Heart right ventricle (tissue), 16 donors: ENCODE measurements around the gene POMT1. TPM values are rescaled to one million over a fixed set of nuclear protein-coding genes. Genes with fewer than 3 reads are reported as not detected.

Experiments used
- ATAC-seq, 8 donors: fragments of 200-7000 bp; cut with Tn5 transposase; one replicate each; pipeline ENCODE4 v1.9.1; 2020; ENCODE audit warnings: mild to moderate bottlenecking in 8 of 8, moderate library complexity in 8 of 8, moderate number of reproducible peaks in 1 of 8
- DNase-seq, 2 donors: peaks; one replicate each; pipeline ENCODE4 v3.0.0-alpha.2; 2020
- H3K27ac ChIP-seq, 10 donors: fragments of 200-600 bp; sonication (generic) in 2 of 10; one replicate each; pipeline versions ENCODE4 v1.5.0 to v1.8.0; 2020 to 2022; ENCODE audit warnings: mild to moderate bottlenecking in 3 of 10
- H3K27me3 ChIP-seq, 7 donors: fragments of 200-600 bp; one replicate each; pipeline ENCODE4 v1.8.0; 2021 to 2022; ENCODE audit warnings: mild to moderate bottlenecking in 2 of 7
- H3K36me3 ChIP-seq, 9 donors: fragments of 200-600 bp; sonication (generic) in 1 of 9; one replicate each; pipeline versions ENCODE4 v1.5.0 to v1.8.0; 2020 to 2022; ENCODE audit warnings: mild to moderate bottlenecking in 2 of 9
- H3K4me1 ChIP-seq, 9 donors: fragments of 200-600 bp; sonication (generic) in 1 of 9; one replicate each; pipeline versions ENCODE4 v1.5.0 to v1.8.0; 2020 to 2022; ENCODE audit warnings: mild to moderate bottlenecking in 4 of 9
- H3K4me3 ChIP-seq, 10 donors: fragments of 200-600 bp; sonication (generic) in 2 of 10; one replicate each; pipeline versions ENCODE4 v1.5.0 to v1.8.0; 2020 to 2022; ENCODE audit warnings: mild to moderate bottlenecking in 7 of 10, moderate library complexity in 2 of 10
- H3K9me3 ChIP-seq, 11 donors: fragments of 200-600 bp in 10 of 11; sonication (generic) in 2 of 11; one replicate each; pipeline versions ENCODE4 v1.5.0 to v1.8.0; 2013 to 2022; ENCODE audit warnings: mild to moderate bottlenecking in 2 of 11, control low read depth in 1 of 11, moderate library complexity in 1 of 11
- WGBS, 2 donors: extraction: QIAGEN DNeasy Blood & Tissue Kit; methylation state at CpG; one replicate each; pipeline ENCODE4 v1.1.7; 2013; ENCODE audit warnings: inconsistent platforms in 1 of 2; 5-methylcytosine and 5-hydroxymethylcytosine counted together
- intact Hi-C, 10 donors: fragments of 100-400 bp; cut with DNase I; formaldehyde crosslinking; loops; one replicate each; pipeline versions ENCODE4 v1.11.1 to v1.14.2; 2022
- polyA plus RNA-seq, 2 donors: library from polyadenylated mRNA; stranded (reverse); fragments of 200-250 nt; gene quantifications; one replicate each; pipeline ENCODE4 v1.2.3, GENCODE V29; 2013
- total RNA-seq, 10 donors: library from RNA; stranded (reverse); fragmentation: NEBNext Ultra II Directional in 3 of 10; extraction: Animal tissue kit (Norgen Biotek cat#: 25700) in 3 of 10; gene quantifications; one replicate each; pipeline versions ENCODE4 v1.2.1 to v1.2.4, GENCODE V29; 2021 to 2023
- TF ChIP-seq, protein P1 (sequence below), 9 donors: fragments of 200-600 bp; sonication (generic) in 2 of 9; IDR thresholded peaks; one replicate each; pipeline versions ENCODE4 v1.5.0 to v1.8.0; 2021 to 2022; ENCODE audit warnings: antibody characterized with exemption in 9 of 9, mild to moderate bottlenecking in 5 of 9, moderate library complexity in 1 of 9
- donor health status: Arrhythmogenic right ventricular cardiomyopathy.
- donor health status: ischemic (EF 13 %, LVEDD 7.1; RV severe dilation, severe dysfunction).
- donor health status: healthy with polysubstance abuse.
- donor health status: DM: no; HTN: yes; CAD: no.
- donor health status: DM: no; HTN: no; CAD: no.
- donor health status: ischemic (EF 25% LVEDD 6.9; RV normal size, moderate dysfunction).
- donor health status: ischemic (EF 25% LVEDD 5.7; RV mildly dilated, moderate dysfunction).
- donor health status: healthy.
- donor health status: DM: yes; HTN: yes; CAD: no.
- donor health status: Ischemic cardiomyopathy.
- donor health status: ischemic (EF 35%, LVEDD 5.7; RV mildly dilated, moderate dysfunction).
- donor health status: nonischemic (EF 11% LVEDD 7.7; RV severe dilation, severe dysfunction).
- donor health status: DM: yes; HTN: yes; CAD: no.
- donor health status: PGD.
- donor health status: ischemic (EF 29% LVEDD 5.4; RV normal size, mild dysfunction).
- donor health status: nonischemic (EF 23%, LVEDD 6.1; RV moderate dilation, normal function).

The POMT1 gene
- total and polyA plus RNA-seq, 12 donors, result 17.0 to 34.1 (median 21.2) TPM

- TF ChIP-seq, protein P1, sequence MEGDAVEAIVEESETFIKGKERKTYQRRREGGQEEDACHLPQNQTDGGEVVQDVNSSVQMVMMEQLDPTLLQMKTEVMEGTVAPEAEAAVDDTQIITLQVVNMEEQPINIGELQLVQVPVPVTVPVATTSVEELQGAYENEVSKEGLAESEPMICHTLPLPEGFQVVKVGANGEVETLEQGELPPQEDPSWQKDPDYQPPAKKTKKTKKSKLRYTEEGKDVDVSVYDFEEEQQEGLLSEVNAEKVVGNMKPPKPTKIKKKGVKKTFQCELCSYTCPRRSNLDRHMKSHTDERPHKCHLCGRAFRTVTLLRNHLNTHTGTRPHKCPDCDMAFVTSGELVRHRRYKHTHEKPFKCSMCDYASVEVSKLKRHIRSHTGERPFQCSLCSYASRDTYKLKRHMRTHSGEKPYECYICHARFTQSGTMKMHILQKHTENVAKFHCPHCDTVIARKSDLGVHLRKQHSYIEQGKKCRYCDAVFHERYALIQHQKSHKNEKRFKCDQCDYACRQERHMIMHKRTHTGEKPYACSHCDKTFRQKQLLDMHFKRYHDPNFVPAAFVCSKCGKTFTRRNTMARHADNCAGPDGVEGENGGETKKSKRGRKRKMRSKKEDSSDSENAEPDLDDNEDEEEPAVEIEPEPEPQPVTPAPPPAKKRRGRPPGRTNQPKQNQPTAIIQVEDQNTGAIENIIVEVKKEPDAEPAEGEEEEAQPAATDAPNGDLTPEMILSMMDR (IDR thresholded peaks at IDR 0.05), result no peak
- Histone ChIP-seq H3K9me3 (no peaks in the 10 kb centered on the region), H3K4me3 (no peak overlapping the region), H3K27ac (no peak overlapping the region), H3K36me3 (peaks cover 0 to 100% (median 81%) of the 10 kb centered on the region in 9 donors), H3K4me1 (peaks cover 2 to 55% (median 24%) of the 10 kb centered on the region in 9 donors), H3K27me3 (no peaks in the 10 kb centered on the region)
- no peak for DNase-seq
- no peak for ATAC-seq
- whole genome bisulfite sequencing, 2 donors, result 87 to 89% methylated on average over 10 of the region's 10 CpGs
- intact Hi-C loops, result loop anchor here (1.0 to 10.0 kb wide), 8 partner anchors 84 to 132 kb away; partner anchors contain the start of gene PRRC2B (in 3 of the 10)
Measured at GRCh38 chr9:131478911-131479310, 23.8 kb upstream of the POMT1 start.

- Histone ChIP-seq H3K27me3 (no peaks in the 10 kb centered on the region), H3K36me3 (peaks cover 0 to 100% (median 81%) of the 10 kb centered on the region in 9 donors), H3K27ac (no peak overlapping the region), H3K4me1 (peaks cover 2 to 69% (median 34%) of the 10 kb centered on the region in 9 donors), H3K4me3 (no peak overlapping the region), H3K9me3 (no peaks in the 10 kb centered on the region)
- intact Hi-C loops, result loop anchor here in 2 of 10 donors (5.0 kb wide), 2 partner anchors 88 to 108 kb away; partner anchors contain the start of gene PRRC2B (in 1 of the 2)
- ATAC-seq, result no peak
- WGBS, 2 donors, result 89 to 94% methylated on average over 1 of the region's 1 CpG
- no peak for DNase-seq
- TF ChIP-seq, protein P1 (IDR thresholded peaks at IDR 0.05), result no peak
Measured at GRCh38 chr9:131480258-131480657, 22.5 kb upstream of the POMT1 start.

DNA sequence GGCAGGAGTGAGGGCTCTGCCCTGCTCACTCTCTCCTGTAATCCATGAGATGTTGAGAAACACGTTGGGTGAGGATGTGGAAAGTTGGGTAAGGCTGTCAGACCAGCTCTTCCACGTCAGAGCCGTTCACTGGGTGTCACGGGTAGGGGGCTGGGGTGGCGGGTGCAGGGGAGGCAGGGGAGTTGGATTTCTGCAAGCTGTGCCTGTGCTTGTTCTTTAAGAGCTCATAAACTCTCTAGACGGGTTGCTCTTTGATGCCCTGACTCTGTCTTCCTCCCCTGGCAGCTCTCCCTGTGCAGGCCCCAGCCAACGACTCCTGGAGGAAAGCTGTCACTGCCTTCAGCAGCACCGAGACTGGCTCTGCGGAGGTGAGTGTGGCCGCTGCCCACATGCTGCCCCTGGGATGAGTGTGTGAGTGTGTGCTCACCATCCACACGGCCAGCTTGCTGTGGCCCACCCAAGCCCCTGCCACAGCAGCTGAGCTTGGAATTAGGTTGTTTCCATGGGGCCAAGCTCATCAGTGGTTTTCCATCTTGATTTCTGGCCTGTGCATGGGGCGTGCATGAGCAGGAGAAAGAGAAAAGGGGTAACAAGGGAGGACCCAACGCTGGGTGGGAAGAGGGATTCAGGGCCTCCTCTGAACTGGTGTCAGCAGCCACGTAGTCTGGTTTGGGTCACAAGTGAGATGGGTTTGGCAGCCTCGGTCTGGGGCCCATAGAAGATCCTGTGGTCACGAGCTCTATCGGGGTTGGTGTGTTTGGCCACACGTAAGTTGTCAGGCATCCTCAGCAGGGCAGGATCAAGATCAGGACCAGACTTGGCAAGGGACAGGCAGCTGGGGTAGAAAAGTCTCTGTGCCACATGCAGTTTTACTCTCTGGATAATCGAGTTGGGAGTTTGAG, 21.0 kb upstream of the POMT1 start:
- Histone ChIP-seq H3K27ac (peak overlapping the region in 9 of 10 donors; percentile 13 to 88 (median 79)), H3K36me3 (peaks cover 0 to 100% (median 82%) of the 10 kb centered on the region in 9 donors), H3K4me1 (peaks cover 2 to 71% (median 37%) of the 10 kb centered on the region in 9 donors), H3K9me3 (no peaks in the 10 kb centered on the region), H3K4me3 (no peak overlapping the region), H3K27me3 (no peaks in the 10 kb centered on the region)
- 59 to 71% methylated on average over 19 of the region's 19 CpGs for WGBS, 2 donors
- TF ChIP-seq, protein P1 (IDR thresholded peaks at IDR 0.05), result no peak
- ATAC-seq (peak in 6 of 8 donors; percentile 5 to 47 (median 25)), DNase-seq (peak in 1 of 2 donors; percentile 44)
- intact Hi-C loops, result loop anchor here in 2 of 10 donors (5.0 kb wide), 2 partner anchors 89 to 109 kb away; partner anchors contain the start of gene PRRC2B (in 1 of the 2)

DNA sequence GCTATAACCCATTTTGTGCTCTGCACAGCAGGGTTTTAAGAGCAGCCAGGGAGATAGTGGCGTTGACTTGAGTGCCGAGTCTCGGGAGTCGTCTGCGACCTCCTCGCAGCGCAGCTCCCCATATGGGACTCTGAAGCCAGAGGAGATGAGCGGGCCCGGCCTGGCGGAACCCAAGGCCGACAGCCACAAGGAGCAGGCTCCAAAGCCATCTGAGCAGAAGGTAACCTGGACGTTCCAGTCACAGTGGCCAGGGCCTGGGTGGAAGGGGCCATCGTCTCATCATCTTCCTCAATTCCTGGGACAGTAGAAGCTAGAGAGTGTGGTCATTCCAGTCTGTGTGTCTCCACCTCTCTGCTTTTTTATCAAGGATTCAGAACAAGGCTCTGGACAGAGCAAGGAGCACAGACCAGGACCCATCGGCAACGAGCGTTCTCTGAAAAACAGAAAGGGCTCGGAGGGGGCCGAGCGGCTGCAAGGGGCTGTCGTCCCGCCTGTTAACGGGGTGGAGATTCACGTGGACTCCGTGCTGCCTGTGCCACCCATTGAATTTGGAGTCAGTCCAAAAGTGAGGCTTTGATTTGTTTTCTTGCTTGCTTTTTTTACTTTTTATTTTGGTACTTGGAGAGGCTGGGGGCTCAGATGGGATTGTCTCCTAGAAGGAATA, 20.2 kb upstream of the POMT1 start:
- ATAC-seq, result no peak
- peak overlapping the region in 9 of 10 donors; percentile 15 to 88 (median 80) for H3K27ac ChIP-seq

More for the DNA sequence above, 20.2 kb upstream of the POMT1 start:
- H3K36me3 ChIP-seq, result peaks cover 0 to 100% (median 79%) of the 10 kb centered on the region in 9 donors
- no peaks in the 10 kb centered on the region for H3K27me3 ChIP-seq
- DNase-seq, result no peak
- 73 to 79% methylated on average over 24 of the region's 24 CpGs for WGBS, 2 donors
- TF ChIP-seq, protein P1 (IDR thresholded peaks at IDR 0.05), result no peak
- H3K4me1 ChIP-seq, result peaks cover 2 to 67% (median 29%) of the 10 kb centered on the region in 9 donors
- intact Hi-C loops, result loop anchor here in 2 of 10 donors (5.0 kb wide), 2 partner anchors 90 to 110 kb away; partner anchors contain the start of gene PRRC2B (in 1 of the 2)
- no peak overlapping the region for H3K4me3 ChIP-seq
- H3K9me3 ChIP-seq, result no peaks in the 10 kb centered on the region
